ENCODE data around the gene XAB2.

DNA sequence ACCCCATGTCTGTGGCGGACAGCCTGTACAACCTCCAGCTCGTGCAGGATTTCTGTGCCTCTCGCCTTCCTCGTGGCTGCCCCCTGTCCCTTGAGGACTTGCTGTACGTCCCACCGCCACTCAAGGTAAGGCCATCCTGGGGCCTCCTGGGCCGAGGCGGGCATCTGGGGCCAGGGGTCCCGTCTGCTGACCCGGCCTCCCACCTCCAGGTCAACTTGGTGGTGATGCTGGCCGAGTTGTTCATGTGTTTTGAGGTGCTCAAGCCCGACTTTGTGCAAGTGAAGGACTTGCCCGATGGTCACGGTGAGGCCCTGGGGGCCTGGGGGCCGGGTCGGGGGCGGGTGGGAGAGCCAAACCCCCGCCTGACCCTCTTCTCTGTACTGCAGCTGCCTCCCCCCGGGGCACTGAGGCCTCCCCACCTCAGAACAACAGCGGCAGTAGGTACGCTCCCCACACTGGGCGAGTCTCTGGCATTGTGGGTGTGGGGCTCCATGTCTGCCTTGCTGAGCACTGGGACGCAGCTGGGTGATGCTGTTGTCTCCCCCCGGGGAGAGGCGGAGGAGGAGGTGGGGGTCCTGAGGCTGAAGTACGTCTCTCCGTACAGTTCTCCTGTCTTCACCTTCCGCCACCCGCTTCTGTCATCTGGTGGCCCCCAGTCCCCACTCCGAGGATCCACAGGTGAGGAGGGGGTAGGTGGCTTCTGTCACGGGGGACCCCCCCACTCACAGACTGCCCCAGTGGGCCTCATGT, 18.7 kb downstream of the XAB2 start:
- no peak for TF ChIP-seq POLR2A (IDR thresholded peaks at IDR 0.05)
- TF ChIP-seq, protein P1, sequence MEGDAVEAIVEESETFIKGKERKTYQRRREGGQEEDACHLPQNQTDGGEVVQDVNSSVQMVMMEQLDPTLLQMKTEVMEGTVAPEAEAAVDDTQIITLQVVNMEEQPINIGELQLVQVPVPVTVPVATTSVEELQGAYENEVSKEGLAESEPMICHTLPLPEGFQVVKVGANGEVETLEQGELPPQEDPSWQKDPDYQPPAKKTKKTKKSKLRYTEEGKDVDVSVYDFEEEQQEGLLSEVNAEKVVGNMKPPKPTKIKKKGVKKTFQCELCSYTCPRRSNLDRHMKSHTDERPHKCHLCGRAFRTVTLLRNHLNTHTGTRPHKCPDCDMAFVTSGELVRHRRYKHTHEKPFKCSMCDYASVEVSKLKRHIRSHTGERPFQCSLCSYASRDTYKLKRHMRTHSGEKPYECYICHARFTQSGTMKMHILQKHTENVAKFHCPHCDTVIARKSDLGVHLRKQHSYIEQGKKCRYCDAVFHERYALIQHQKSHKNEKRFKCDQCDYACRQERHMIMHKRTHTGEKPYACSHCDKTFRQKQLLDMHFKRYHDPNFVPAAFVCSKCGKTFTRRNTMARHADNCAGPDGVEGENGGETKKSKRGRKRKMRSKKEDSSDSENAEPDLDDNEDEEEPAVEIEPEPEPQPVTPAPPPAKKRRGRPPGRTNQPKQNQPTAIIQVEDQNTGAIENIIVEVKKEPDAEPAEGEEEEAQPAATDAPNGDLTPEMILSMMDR (IDR thresholded peaks at IDR 0.05), result no peak

Data from adrenal gland (tissue), 5 donors.